Measurements from ENCODE around the gene AGR3.

Gene AGR3

DNA sequence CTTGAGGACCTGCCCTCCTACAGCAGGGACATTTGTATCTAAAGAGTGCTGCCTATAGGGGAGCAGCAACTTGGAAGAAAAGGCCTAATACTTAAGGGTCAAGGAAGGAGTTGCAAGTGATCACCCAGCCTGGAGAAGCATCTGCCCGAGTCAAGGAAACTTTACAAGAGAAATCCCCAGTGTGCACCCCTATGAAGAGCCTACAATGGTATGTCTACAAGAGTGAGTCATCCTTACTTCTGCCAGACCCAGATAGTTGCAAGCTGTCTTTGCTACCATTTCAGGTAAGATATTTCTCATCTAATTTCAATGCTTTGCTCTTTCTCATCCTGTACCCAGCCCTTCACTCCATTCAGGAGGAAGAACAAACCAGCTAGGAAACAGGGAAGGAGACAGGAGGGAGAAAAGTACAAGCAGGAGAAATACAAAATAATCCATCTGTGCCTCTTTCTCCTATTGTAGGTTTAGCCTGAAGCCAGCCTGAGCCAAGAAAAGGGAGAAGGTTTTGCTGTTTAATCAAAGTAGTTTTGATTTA lies 34.4 kb upstream of the AGR3 start:
- no peak for DNase-seq (ENCODE audit: low spot score)
- TF ChIP-seq, protein P1, sequence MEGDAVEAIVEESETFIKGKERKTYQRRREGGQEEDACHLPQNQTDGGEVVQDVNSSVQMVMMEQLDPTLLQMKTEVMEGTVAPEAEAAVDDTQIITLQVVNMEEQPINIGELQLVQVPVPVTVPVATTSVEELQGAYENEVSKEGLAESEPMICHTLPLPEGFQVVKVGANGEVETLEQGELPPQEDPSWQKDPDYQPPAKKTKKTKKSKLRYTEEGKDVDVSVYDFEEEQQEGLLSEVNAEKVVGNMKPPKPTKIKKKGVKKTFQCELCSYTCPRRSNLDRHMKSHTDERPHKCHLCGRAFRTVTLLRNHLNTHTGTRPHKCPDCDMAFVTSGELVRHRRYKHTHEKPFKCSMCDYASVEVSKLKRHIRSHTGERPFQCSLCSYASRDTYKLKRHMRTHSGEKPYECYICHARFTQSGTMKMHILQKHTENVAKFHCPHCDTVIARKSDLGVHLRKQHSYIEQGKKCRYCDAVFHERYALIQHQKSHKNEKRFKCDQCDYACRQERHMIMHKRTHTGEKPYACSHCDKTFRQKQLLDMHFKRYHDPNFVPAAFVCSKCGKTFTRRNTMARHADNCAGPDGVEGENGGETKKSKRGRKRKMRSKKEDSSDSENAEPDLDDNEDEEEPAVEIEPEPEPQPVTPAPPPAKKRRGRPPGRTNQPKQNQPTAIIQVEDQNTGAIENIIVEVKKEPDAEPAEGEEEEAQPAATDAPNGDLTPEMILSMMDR (IDR thresholded peaks at IDR 0.05; ENCODE audit: extremely low read depth, insufficient read depth, missing control alignments) = no peak
- in situ Hi-C loops (cut with MboI; ENCODE audit: low pct_unique_long_range_greater_than_20kb, low sequenced_read_pairs, unreplicated experiment) = no loop called here

DNA sequence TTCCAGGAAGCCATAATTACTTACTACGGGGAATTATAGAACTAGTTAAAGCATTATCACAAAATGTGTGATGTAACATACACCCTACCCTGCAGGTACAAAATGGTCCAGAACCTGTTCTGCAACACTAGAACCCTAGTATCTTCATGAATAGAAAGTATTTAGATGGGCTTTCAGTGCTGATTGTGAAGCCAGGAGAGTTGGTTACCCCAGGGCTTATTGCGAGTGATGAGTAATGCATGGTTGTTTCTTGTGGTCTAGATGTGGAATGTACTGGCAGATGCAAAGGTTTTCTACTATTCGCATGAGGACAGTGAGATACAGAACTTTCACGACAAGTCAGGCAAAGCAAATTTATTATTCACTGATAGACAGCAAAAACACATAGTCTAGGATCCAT lies 33.6 kb upstream of the AGR3 start:
- no peak for DNase-seq (ENCODE audit: low spot score)
- in situ Hi-C loops (cut with MboI; ENCODE audit: low pct_unique_long_range_greater_than_20kb, low sequenced_read_pairs, unreplicated experiment) = no loop called here
- TF ChIP-seq, protein P1 (IDR thresholded peaks at IDR 0.05; ENCODE audit: extremely low read depth, insufficient read depth, missing control alignments) = no peak

DNA sequence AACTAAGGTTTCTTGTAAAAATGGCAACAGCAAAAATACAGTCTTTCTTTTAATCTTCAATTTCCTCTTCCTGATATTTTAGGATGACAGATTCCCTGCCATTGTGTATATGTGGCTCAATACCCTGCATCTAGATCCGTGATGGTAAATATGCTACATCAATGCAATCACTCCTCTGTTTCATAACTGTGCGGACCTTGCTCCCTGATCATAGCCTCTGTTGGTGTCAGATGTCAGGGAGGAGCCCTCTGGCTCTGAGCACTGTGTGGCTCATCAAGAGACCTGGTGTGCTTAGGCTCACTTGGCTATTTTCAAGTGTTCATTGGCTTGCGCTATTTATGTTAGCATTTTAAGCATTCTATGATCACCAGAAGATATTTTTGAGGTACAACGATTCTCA lies 33.0 kb upstream of the AGR3 start:
- DNase-seq (ENCODE audit: low spot score) = no peak
- in situ Hi-C loops (cut with MboI; ENCODE audit: low pct_unique_long_range_greater_than_20kb, low sequenced_read_pairs, unreplicated experiment) = no loop called here
- TF ChIP-seq, protein P1 (IDR thresholded peaks at IDR 0.05; ENCODE audit: extremely low read depth, insufficient read depth, missing control alignments) = no peak

DNA sequence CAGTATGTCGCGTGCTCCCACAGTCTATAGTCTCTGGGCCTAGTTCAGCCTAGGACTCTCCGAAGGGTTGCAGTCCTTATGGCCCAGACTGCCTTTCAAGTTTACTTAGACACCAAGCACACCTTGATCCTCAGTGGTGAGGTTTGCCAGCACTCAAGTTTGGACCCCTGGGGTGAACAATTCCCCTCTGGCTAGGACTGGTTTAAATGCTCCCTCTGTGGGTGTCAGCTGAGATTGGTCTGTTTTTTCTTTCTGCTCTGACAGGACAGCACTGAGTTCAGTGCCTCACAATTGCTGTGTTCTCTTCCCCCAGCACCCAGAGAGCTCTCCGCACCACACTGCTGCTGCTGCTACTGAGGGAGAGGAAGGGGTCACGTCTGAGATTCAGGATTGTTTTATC lies 31.9 kb upstream of the AGR3 start:
- in situ Hi-C loops (cut with MboI; ENCODE audit: low pct_unique_long_range_greater_than_20kb, low sequenced_read_pairs, unreplicated experiment) = no loop called here

DNA sequence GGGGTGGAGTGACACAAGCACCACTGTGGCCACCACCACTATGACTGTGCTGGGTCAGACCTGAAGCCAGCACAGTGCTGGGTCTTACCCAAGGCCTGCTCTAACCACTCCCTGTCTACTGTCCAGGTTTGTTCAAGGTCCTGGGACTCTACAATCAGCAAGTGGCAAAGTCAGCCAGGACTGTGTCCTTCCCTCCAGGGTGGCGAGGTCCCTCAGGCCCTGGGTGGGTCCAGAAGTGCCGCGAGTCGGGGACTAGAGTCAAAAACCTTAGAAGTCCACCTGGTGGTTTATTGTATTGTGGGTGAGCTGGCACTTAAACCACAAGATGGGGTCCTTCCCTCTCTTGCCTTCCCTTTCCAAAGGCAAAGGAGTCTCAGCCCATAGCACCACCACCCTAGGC lies 30.8 kb upstream of the AGR3 start:
- in situ Hi-C loops (cut with MboI; ENCODE audit: low pct_unique_long_range_greater_than_20kb, low sequenced_read_pairs, unreplicated experiment) = no loop called here
- TF ChIP-seq, protein P1 (IDR thresholded peaks at IDR 0.05; ENCODE audit: extremely low read depth, insufficient read depth, missing control alignments) = no peak
- no peak for DNase-seq (ENCODE audit: low spot score)

More for the DNA sequence above, 31.9 kb upstream of the AGR3 start:
- TF ChIP-seq, protein P1 (IDR thresholded peaks at IDR 0.05; ENCODE audit: extremely low read depth, insufficient read depth, missing control alignments) = no peak
- no peak for DNase-seq (ENCODE audit: low spot score)

DNA sequence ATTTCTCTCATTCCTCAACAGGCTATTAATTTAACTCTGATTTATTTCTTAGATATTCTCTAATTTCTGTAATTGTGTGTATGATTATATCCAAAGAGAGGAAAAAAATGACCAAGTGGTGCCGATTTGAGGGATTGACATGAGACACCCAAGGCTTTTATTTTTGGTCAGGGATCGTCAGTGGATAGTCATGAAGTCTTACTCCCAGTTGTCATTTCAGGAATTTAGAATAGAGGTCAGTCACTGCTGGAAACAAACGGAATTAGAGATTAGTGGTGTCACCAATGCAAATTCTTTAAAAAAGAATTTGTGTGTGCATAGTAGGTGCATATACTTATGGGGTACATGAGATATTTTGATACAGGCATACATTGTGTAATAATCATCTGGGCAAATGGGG lies 26.8 kb upstream of the AGR3 start:
- TF ChIP-seq, protein P1 (IDR thresholded peaks at IDR 0.05; ENCODE audit: extremely low read depth, insufficient read depth, missing control alignments) = no peak
- in situ Hi-C loops (cut with MboI; ENCODE audit: low pct_unique_long_range_greater_than_20kb, low sequenced_read_pairs, unreplicated experiment) = no loop called here
- DNase-seq (ENCODE audit: low spot score) = no peak

All from GM13977 (cell line).